ENCODE data around the gene COL4A3. TPM values are rescaled to one million over a fixed set of nuclear protein-coding genes. Genes with fewer than 3 reads are reported as not detected.

COL4A3 gene
- total RNA-seq, 2 donors from 2014 or later, result 1.6 to 16.5 TPM

DNA sequence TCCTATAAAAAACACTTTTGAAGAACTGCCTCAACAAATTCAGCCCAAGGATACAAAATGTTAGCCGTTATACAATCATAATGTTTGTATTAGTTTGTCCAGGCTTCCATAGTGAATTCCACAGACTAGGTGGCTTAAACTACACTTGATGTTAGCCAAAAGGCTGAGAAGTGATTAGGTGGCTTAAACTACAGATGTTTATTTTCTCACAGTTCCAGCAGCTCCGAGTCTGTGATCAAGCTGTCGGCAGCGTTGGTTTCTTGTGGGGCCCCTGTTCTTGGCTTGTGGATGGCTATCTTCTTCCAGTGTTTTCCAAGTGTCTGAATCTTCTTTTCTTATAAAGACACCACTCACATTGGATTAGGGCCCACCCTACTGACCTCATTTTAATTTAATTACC, 129.1 kb downstream of the COL4A3 start:
- ATAC-seq (peak; percentile 97), DNase-seq (peak; percentile 51 to 59 (median 56))
- intact Hi-C loops (cut with DNase I), result no loop called here
- no peaks in the 10 kb centered on the region for H3K36me3 ChIP-seq (replicated peaks in 1 of 2; ENCODE audit: insufficient read depth in 1 of 2, low read depth in 2 of 2)
- peak overlapping the region; percentile 13 to 64 (median 46) for H3K27ac ChIP-seq
- no peaks in the 10 kb centered on the region for H3K27me3 ChIP-seq
- no peaks in the 10 kb centered on the region for H3K9me3 ChIP-seq
- 29 to 34% methylated on average over 4 of the region's 4 CpGs for WGBS, 2 donors
- peaks cover 18% of the 10 kb centered on the region for H3K4me1 ChIP-seq
- no peak overlapping the region for H3K4me3 ChIP-seq
- peak in 1 of 3 donors; percentile 16 for TF ChIP-seq POLR2A (IDR thresholded peaks at IDR 0.05)
- TF ChIP-seq, protein P1, sequence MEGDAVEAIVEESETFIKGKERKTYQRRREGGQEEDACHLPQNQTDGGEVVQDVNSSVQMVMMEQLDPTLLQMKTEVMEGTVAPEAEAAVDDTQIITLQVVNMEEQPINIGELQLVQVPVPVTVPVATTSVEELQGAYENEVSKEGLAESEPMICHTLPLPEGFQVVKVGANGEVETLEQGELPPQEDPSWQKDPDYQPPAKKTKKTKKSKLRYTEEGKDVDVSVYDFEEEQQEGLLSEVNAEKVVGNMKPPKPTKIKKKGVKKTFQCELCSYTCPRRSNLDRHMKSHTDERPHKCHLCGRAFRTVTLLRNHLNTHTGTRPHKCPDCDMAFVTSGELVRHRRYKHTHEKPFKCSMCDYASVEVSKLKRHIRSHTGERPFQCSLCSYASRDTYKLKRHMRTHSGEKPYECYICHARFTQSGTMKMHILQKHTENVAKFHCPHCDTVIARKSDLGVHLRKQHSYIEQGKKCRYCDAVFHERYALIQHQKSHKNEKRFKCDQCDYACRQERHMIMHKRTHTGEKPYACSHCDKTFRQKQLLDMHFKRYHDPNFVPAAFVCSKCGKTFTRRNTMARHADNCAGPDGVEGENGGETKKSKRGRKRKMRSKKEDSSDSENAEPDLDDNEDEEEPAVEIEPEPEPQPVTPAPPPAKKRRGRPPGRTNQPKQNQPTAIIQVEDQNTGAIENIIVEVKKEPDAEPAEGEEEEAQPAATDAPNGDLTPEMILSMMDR (IDR thresholded peaks at IDR 0.05), result no peak

DNA sequence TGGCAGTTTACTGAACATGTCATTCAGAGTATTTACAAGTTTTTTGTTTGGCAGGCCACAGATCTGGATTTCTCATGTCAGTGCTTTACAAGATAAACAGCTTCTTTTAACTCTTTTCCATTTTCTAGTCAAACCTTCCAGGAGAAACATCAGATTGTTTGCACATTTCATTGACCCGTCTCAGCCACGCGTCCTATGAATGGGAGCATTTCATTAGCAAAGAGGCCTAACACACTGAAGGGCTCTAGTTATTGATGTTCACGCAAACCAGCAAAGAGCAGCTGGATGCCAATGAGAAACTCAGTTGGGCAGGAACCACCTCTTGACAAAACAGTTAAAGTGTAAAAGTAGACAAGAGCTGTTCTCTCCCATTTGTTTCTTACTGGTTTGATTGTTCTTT, 131.4 kb downstream of the COL4A3 start:
- Histone ChIP-seq H3K27ac (no peak overlapping the region), H3K9me3 (no peaks in the 10 kb centered on the region), H3K4me1 (peaks cover 18% of the 10 kb centered on the region), H3K4me3 (no peak overlapping the region), H3K27me3 (no peaks in the 10 kb centered on the region), H3K36me3 (replicated peaks in 1 of 2; ENCODE audit: insufficient read depth in 1 of 2, low read depth in 2 of 2) (no peaks in the 10 kb centered on the region)
- TF ChIP-seq, protein P1 (IDR thresholded peaks at IDR 0.05), result no peak
- no peak for TF ChIP-seq POLR2A (IDR thresholded peaks at IDR 0.05)
- DNase-seq (no peak), ATAC-seq (no peak)
- WGBS, 2 donors, result 85 to 86% methylated on average over 4 of the region's 4 CpGs
- intact Hi-C loops (cut with DNase I), result no loop called here

DNA sequence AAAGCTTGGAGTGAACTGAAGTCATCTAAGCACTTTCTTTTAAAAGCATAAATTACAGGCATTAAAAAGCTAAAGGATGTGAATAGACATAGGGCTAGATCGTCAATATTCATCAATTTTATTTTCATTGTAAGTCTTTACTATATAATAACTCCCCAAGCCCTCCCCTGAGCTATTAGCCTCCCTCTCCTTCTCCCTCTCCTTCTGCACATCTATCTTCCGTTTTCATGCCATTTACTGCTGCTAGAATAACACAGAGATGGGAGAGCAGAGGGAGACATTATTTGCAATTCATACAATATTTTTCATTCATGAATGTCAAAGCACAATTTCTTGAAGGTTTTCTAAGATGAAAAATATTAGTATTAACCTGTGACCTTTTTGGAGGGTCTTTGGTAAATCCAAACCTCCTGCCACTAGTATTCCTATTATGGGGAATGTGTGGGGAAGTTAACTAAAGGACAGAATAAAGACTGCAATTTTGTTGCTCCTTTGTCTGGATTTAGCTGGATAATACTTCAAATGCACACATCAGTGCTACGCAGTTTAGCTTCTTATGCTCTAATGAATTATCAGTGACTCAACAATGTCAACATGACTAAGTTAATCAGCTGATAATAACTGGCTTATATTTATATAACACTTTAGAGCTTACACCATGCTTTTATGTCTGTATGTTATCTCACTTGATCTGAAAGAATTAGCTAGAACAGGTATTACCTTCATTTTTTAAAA, 132.4 kb downstream of the COL4A3 start:
- ATAC-seq (no peak), DNase-seq (no peak)
- WGBS, 2 donors, result 74 to 80% methylated on average over 3 of the region's 3 CpGs
- peaks cover 18% of the 10 kb centered on the region for H3K4me1 ChIP-seq
- no peaks in the 10 kb centered on the region for H3K36me3 ChIP-seq (replicated peaks in 1 of 2; ENCODE audit: insufficient read depth in 1 of 2, low read depth in 2 of 2)
- no peak overlapping the region for H3K27ac ChIP-seq
- intact Hi-C loops (cut with DNase I), result no loop called here
- TF ChIP-seq POLR2A (IDR thresholded peaks at IDR 0.05), result no peak
- TF ChIP-seq, protein P1 (IDR thresholded peaks at IDR 0.05), result no peak
- H3K4me3 ChIP-seq, result no peak overlapping the region
- no peaks in the 10 kb centered on the region for H3K27me3 ChIP-seq
- H3K9me3 ChIP-seq, result no peaks in the 10 kb centered on the region

DNA sequence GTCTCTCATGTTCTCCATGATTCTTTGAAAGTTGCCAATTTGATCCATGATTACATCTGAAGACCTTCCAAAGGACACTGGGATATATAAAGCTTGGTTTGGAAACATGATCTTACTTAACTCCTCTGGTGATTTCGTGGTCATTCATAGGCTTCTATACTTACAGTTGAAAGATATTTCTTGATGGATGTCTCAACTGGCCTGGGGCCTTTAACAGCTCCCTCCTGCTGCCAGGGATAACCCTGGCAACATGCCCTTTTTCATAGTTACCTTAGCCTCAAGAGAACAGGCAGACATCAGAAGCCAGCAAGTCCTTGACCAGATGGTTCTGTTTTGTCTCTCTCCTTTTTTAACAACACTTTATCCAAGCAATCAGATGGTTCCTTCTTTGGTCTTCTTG, 137.1 kb downstream of the COL4A3 start:
- intact Hi-C loops (cut with DNase I), result no loop called here

More for the DNA sequence above, 137.1 kb downstream of the COL4A3 start:
- Histone ChIP-seq H3K4me1 (no peaks in the 10 kb centered on the region), H3K27ac (no peak overlapping the region), H3K9me3 (no peaks in the 10 kb centered on the region), H3K36me3 (replicated peaks in 1 of 2; ENCODE audit: insufficient read depth in 1 of 2, low read depth in 2 of 2) (no peaks in the 10 kb centered on the region), H3K27me3 (no peaks in the 10 kb centered on the region), H3K4me3 (no peak overlapping the region)
- no peak for DNase-seq
- no peak for TF ChIP-seq POLR2A (IDR thresholded peaks at IDR 0.05)
- TF ChIP-seq, protein P1 (IDR thresholded peaks at IDR 0.05), result no peak
- no peak for ATAC-seq
- 74 to 90% methylated on average over 1 of the region's 1 CpG for WGBS, 2 donors
